A549 (cell line): ENCODE results near the gene PRSS2. TPM values are rescaled to one million over a fixed set of nuclear protein-coding genes. Genes with fewer than 3 reads are reported as not detected.

Experiments used
- ATAC-seq, 2 experiments: fragments of 200-7000 bp in 1 of 2; fragments of >200 bp in 1 of 2; cut with Nextera tagmentation in 1 of 2; cut with Tn5 transposase in 1 of 2; 3 replicates each; pipeline versions ENCODE4 v1.8.0 to v1.9.1; 2018 to 2020; ENCODE audit warnings: mild to moderate bottlenecking in 1 of 2, moderate library complexity in 1 of 2
- CTCF ChIA-PET: fragments of 300-600 bp; sonication (Branson Sonifier 250); formaldehyde crosslinking; extraction: SDS; loops from one replicate; lab custom pipeline; 2021; ENCODE audit warnings: antibody characterized with exemption, inconsistent platforms; lab: Yijun Ruan, JAX
- POLR2A ChIA-PET: fragments of 350-600 bp; formaldehyde crosslinking; extraction: SDS; loops from one replicate; lab custom pipeline; 2021; ENCODE audit warnings: antibody characterized with exemption, inconsistent platforms; lab: Yijun Ruan, JAX
- DNase-seq, 2 experiments: peaks; one replicate each; pipeline versions ENCODE4 v3.0.0 to v3.0.0-alpha.2; 2011 to 2016; ENCODE audit warnings: low read depth in 1 of 2, low spot score in 1 of 2
- FAIRE-seq: peaks from 2 replicates; lab custom pipeline; 2011; peaks lifted over from hg19 to GRCh38; lab: Jason Lieb, UNC
- H3K27ac ChIP-seq, 2 experiments: fragments of >200 bp; sonication (Bioruptor Twin); formaldehyde crosslinking; 3 replicates each; pipeline ENCODE4 v1.5.1; 2016 to 2017
- H3K4me1 ChIP-seq: fragments of >200 bp; sonication (Bioruptor Twin); formaldehyde crosslinking; 3 replicates; pipeline ENCODE4 v1.6.1; 2016
- H3K4me2 ChIP-seq: fragments of >200 bp; sonication (Bioruptor Twin); formaldehyde crosslinking; 3 replicates; pipeline ENCODE4 v1.6.1; 2016
- H3K4me3 ChIP-seq: fragments of >200 bp; sonication (Bioruptor Twin); formaldehyde crosslinking; 3 replicates; pipeline ENCODE4 v1.5.1; 2016
- H3K9me3 ChIP-seq: fragments of >200 bp; sonication (Bioruptor Twin); formaldehyde crosslinking; 3 replicates; pipeline ENCODE4 v1.6.1; 2016
- ATOH8 ChIP-seq: fragments of 250-450 bp; sonication (Bioruptor Pico); IDR thresholded peaks from 2 replicates; pipeline ENCODE4 v1.5.0; 2020; ENCODE audit warnings: low read depth, mild to moderate bottlenecking, moderate library complexity
- BCL3 ChIP-seq: fragments of >200 bp; sonication (Bioruptor Twin); formaldehyde crosslinking; IDR thresholded peaks from 3 replicates; pipeline ENCODE4 v1.6.1; 2016
- CBX2 ChIP-seq: fragments of 200-600 bp; sonication (generic); IDR thresholded peaks from 2 replicates; pipeline ENCODE4 v1.6.1; 2016; ENCODE audit warnings: low read depth, mild to moderate bottlenecking, borderline replicate concordance
- CBX8 ChIP-seq: fragments of 200-600 bp; sonication (generic); IDR thresholded peaks from 2 replicates; pipeline ENCODE4 v1.6.1; 2016
- CHD4 ChIP-seq: fragments of 200-600 bp; sonication (generic); IDR thresholded peaks from 2 replicates; pipeline ENCODE4 v1.6.1; 2016; ENCODE audit warnings: antibody characterized with exemption, mild to moderate bottlenecking, borderline replicate concordance
- EHF ChIP-seq: fragments of 250-450 bp; sonication (Bioruptor Pico); IDR thresholded peaks from 2 replicates; pipeline ENCODE4 v1.5.0; 2020; ENCODE audit warnings: mild to moderate bottlenecking
- ELK1 ChIP-seq: fragments of 150-350 bp; IDR thresholded peaks from 2 replicates; pipeline ENCODE4 v1.6.1; 2014; ENCODE audit warnings: low read depth, mild to moderate bottlenecking, low read length
- EP300 ChIP-seq, 2 experiments: fragments of >200 bp; sonication (Bioruptor Twin); formaldehyde crosslinking; IDR thresholded peaks; 2 replicates in 1 of 2; 3 replicates in 1 of 2; pipeline ENCODE4 v1.6.1; 2016 to 2017
- FOSB ChIP-seq: fragments of 250-450 bp; sonication (Bioruptor Pico); IDR thresholded peaks from 2 replicates; pipeline ENCODE4 v1.5.0; 2020; ENCODE audit warnings: mild to moderate bottlenecking, moderate library complexity
- HDAC2 ChIP-seq: fragments of 200-600 bp; sonication (generic); IDR thresholded peaks from 2 replicates; pipeline ENCODE4 v1.6.1; 2016
- HEYL ChIP-seq: fragments of 250-450 bp; sonication (Bioruptor Pico); IDR thresholded peaks from 2 replicates; pipeline ENCODE4 v1.8.0; 2021; ENCODE audit warnings: mild to moderate bottlenecking, moderate library complexity
- HOXB13 ChIP-seq: fragments of 250-450 bp; sonication (Bioruptor Pico); IDR thresholded peaks from 2 replicates; pipeline ENCODE4 v1.5.0; 2020; ENCODE audit warnings: low read depth, mild to moderate bottlenecking, moderate library complexity
- HOXB5 ChIP-seq: fragments of 250-450 bp; sonication (Bioruptor Pico); IDR thresholded peaks from 2 replicates; pipeline ENCODE4 v1.5.0; 2020; ENCODE audit warnings: mild to moderate bottlenecking, moderate library complexity
- KDM1A ChIP-seq: fragments of 200-600 bp; sonication (generic); IDR thresholded peaks from 2 replicates; pipeline ENCODE4 v1.6.1; 2016; ENCODE audit warnings: low read depth, mild to moderate bottlenecking
- MAFK ChIP-seq: fragments of 450-650 bp; IDR thresholded peaks from 2 replicates; pipeline ENCODE4 v1.6.1; 2014; ENCODE audit not compliant: partially characterized antibody
- NFE2L2 ChIP-seq: fragments of 150-350 bp; conservative IDR thresholded peaks from 2 replicates; pipeline ENCODE4 v1.6.1; 2014; ENCODE audit warnings: low read length
- NR3C1 ChIP-seq: fragments of >200 bp; sonication (Bioruptor Twin); formaldehyde crosslinking; IDR thresholded peaks from 3 replicates; pipeline ENCODE4 v1.6.1; 2017
- PBX3 ChIP-seq: IDR thresholded peaks from 2 replicates; pipeline ENCODE4 v1.6.1; 2012
- POLR2A ChIP-seq: IDR thresholded peaks from 2 replicates; pipeline ENCODE4 v1.6.1; 2012; ENCODE audit warnings: mild to moderate bottlenecking, low read length
- POLR2AphosphoS2 ChIP-seq: conservative IDR thresholded peaks from 2 replicates; pipeline ENCODE4 v1.6.1; 2012; ENCODE audit warnings: low read length, improper control_type of control experiment, inconsistent platforms
- RFX5 ChIP-seq: fragments of 450-650 bp; IDR thresholded peaks from 2 replicates; pipeline ENCODE4 v1.7.1; 2014; ENCODE audit warnings: antibody characterized with exemption, mild to moderate bottlenecking, moderate library complexity
- ZFP36 ChIP-seq: fragments of 450-650 bp; IDR thresholded peaks from 2 replicates; pipeline ENCODE4 v1.6.1; 2014; ENCODE audit warnings: borderline replicate concordance; ENCODE audit not compliant: partially characterized antibody
- ZNF302 ChIP-seq: fragments of 250-450 bp; sonication (Bioruptor Pico); IDR thresholded peaks from 2 replicates; pipeline ENCODE4 v1.9.0; 2021; ENCODE audit warnings: inconsistent platforms, mild to moderate bottlenecking, moderate library complexity
- WGBS: methylation state at CpG from one replicate; pipeline ENCODE4 v1.1.6; 2017; ENCODE audit errors: missing lambda C conversion rate; 5-methylcytosine and 5-hydroxymethylcytosine counted together
- polyA plus RNA-seq, 4 experiments: library from polyadenylated mRNA; depleted of rRNA in 3 of 4; stranded (reverse); fragments of >200 nt; fragmentation: RNase III in 1 of 4; extraction: RNeasy Plus Mini Kit Qiagen cat#74134 plus additional on column Dnase treatment in 1 of 4; gene quantifications; 2 replicates in 3 of 4; 3 replicates in 1 of 4; pipeline ENCODE4 v1.2.3, GENCODE V29; 2011 to 2017

The PRSS2 gene
- polyA plus RNA-seq, 2 of the 4 experiments (the other 2 are of a cell fraction), result not detected

- WGBS, result 0% methylated on average over 1 of the region's 1 CpG
- ATAC-seq (no peak), FAIRE-seq (no peak), DNase-seq (no peak)
- POLR2A ChIA-PET, result no interaction called here
- CTCF ChIA-PET, result interaction anchor here (0.6 to 4.8 kb wide), 8 partner anchors 30 to 327 kb away, joined by 3 to 34 read pairs (median 4); no protein-coding TSS in a partner anchor
- H3K4me1 ChIP-seq, result no peaks in the 10 kb centered on the region
- no peak overlapping the region for H3K4me3 ChIP-seq
- H3K27ac ChIP-seq, result no peak overlapping the region
- no peak overlapping the region for H3K4me2 ChIP-seq
- no peaks in the 10 kb centered on the region for H3K9me3 ChIP-seq
- no peak for TF ChIP-seq NR3C1
- TF ChIP-seq CBX8, result no peak
- TF ChIP-seq PBX3, result no peak
- no peak for TF ChIP-seq BCL3
- no peak for TF ChIP-seq CHD4
- TF ChIP-seq POLR2A, result no peak
- no peak for TF ChIP-seq FOSB (CRISPR knock-in tag)
- no peak for TF ChIP-seq HOXB5 (CRISPR knock-in tag)
- TF ChIP-seq KDM1A, result no peak
- TF ChIP-seq HDAC2, result no peak
- no peak for TF ChIP-seq ATOH8 (CRISPR knock-in tag)
- TF ChIP-seq CBX2, result no peak
- TF ChIP-seq ELK1, result no peak
- TF ChIP-seq EP300 (IDR thresholded peaks at IDR 0.05), result no peak
- TF ChIP-seq, all 56 proteins: peak for 0
Measured at GRCh38 chr7:142813699-142814098, 42.9 kb downstream of the PRSS2 start.

- H3K4me2 ChIP-seq, result no peak overlapping the region
- CTCF ChIA-PET, result interaction anchor here (0.7 to 1.6 kb wide), 4 partner anchors 31 to 294 kb away, joined by 3 to 5 read pairs (median 4); no protein-coding TSS in a partner anchor
- WGBS, result 2% methylated on average over 2 of the region's 2 CpGs
- ATAC-seq, result no peak
- no peak overlapping the region for H3K4me3 ChIP-seq
- DNase-seq, result no peak
- FAIRE-seq, result no peak
- TF ChIP-seq POLR2AphosphoS2 (no peak), KDM1A (no peak), HEYL (no peak), RFX5 (no peak), ZFP36 (no peak), HOXB13 (no peak), MAFK (no peak), PBX3 (no peak), ZNF302 (CRISPR knock-in tag) (no peak), NR3C1 (no peak), EHF (CRISPR knock-in tag) (no peak), NFE2L2 (no peak)
- no peak overlapping the region for H3K27ac ChIP-seq
- POLR2A ChIA-PET, result no interaction called here
- no peaks in the 10 kb centered on the region for H3K4me1 ChIP-seq
- H3K9me3 ChIP-seq, result no peaks in the 10 kb centered on the region
Measured at GRCh38 chr7:142814451-142814850, 43.7 kb downstream of the PRSS2 start.
